Measurements from ENCODE around the gene CCDC197.

DNA sequence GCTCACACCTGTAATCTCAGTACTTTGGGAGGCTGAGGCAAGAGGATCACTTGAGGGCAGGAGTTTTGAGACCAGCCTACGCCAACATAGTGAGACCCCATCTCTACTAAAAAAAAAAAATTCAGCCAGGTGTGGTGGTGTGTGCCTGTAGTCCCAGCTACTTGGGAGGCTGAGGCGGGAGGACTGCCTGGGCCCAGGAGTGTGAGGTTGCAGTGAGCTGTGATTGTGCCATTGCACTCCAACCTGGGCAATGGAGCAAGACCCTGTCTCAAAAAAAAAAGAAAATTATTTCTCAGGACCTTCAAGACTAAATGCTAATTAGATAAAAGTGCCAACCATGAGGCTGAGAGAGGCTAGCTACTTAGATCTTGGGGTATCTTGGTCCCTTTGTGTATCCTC, 52.5 kb downstream of the CCDC197 start:
- TF ChIP-seq ARNT (IDR thresholded peaks at IDR 0.05) (no peak), FOXM1 (IDR thresholded peaks at IDR 0.05; ENCODE audit: borderline replicate concordance) (no peak), ELF4 (IDR thresholded peaks at IDR 0.05) (no peak), LEF1 (IDR thresholded peaks at IDR 0.05; ENCODE audit: borderline replicate concordance) (no peak), CTBP1 (IDR thresholded peaks at IDR 0.05; ENCODE audit: borderline replicate concordance) (no peak), SP1 (IDR thresholded peaks at IDR 0.05) (no peak)

Measured in HEK293T (cell line).